Adipocyte (in vitro differentiated cells): ENCODE data around the gene DHRS7B.
"Not testable (repeated sequence)": the region's sequence is repeated elsewhere in the genome, so short reads cannot be mapped to it uniquely, and the experiment has no call there.

Experiments
- DNase-seq: peaks from one replicate; pipeline ENCODE4 v3.0.0-alpha.2; 2015; ENCODE audit warnings: low read depth
- H3K27me3 ChIP-seq: replicated peaks from 2 replicates; pipeline ENCODE4 v1.7.0; 2013; ENCODE audit warnings: mild to moderate bottlenecking, low read length, moderate library complexity; ENCODE audit not compliant: control insufficient read depth, insufficient read depth
- H3K36me3 ChIP-seq: 2 replicates; pipeline ENCODE4 v1.7.0; 2013; ENCODE audit warnings: low read length, mild to moderate bottlenecking, moderate library complexity; ENCODE audit not compliant: control insufficient read depth, insufficient read depth, severe bottlenecking
- H3K4me1 ChIP-seq: 2 replicates; pipeline ENCODE4 v1.7.0; 2013; ENCODE audit warnings: mild to moderate bottlenecking, low read length, moderate library complexity; ENCODE audit not compliant: control insufficient read depth, insufficient read depth
- H3K4me3 ChIP-seq: 2 replicates; pipeline ENCODE4 v1.7.0; 2013; ENCODE audit warnings: mild to moderate bottlenecking, low read length, moderate library complexity
- H3K9ac ChIP-seq: 2 replicates; pipeline ENCODE4 v1.7.0; 2013; ENCODE audit warnings: mild to moderate bottlenecking, low read length, moderate library complexity
- H3K9me3 ChIP-seq: 2 replicates; pipeline ENCODE4 v1.7.0; 2013; ENCODE audit warnings: mild to moderate bottlenecking, low read length, moderate library complexity; ENCODE audit not compliant: control insufficient read depth

Gene DHRS7B, protein sequence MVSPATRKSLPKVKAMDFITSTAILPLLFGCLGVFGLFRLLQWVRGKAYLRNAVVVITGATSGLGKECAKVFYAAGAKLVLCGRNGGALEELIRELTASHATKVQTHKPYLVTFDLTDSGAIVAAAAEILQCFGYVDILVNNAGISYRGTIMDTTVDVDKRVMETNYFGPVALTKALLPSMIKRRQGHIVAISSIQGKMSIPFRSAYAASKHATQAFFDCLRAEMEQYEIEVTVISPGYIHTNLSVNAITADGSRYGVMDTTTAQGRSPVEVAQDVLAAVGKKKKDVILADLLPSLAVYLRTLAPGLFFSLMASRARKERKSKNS

DNA sequence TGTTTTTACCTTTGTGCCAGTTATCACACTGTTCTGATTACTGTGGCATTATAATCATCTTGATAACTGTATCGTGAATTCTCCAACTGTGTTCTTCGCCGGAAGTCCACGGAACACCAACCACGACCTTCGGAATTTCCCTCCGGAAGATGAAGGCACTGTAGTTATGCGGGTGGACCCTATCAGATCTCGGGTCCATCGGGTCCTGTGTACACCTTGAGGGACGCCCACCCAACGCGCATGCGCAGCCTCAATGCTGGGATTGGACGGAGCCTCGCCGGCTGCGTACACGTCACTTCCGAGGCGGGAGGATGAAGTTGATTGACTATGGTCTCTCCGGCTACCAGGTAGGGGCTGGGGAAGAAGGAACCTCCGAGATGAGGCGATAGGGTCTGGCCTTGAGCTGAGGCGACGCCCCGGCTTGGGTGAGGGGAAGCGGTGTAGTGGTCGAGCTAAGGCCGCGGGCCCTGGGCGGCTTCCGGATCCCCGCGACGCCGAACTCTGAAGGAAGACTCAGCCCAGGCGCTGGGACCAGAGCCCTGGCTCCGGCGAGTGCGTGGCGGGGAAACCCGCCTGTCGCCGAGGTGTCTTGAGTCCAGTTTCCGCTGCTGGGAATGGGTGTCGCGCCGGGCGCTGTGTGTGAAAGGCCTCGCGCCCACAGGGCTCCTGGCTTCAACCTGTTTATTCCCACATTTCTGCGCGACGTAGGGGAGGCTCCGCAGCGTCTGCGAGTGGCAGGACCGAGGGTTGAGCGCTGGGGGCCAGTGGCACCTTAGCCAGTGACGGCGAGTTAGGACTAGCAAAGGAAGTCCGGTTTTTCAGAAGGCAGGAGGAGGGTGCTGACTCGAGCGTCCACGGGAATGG is at the start of gene DHRS7B:
Gene DHRS7B, plus strand, starts transcription at position 320 of the 864 bp plus-strand sequence. Its CDS starts 8 bp downstream, at position 328.
- peaks cover 6% of the 10 kb centered on the region for H3K27me3 ChIP-seq
- H3K4me3 ChIP-seq = peak within 1 kb of the TSS; percentile 92
- H3K36me3 ChIP-seq = no peaks in the 10 kb centered on the region
- peaks cover 26% of the 10 kb centered on the region for H3K4me1 ChIP-seq
- peak; percentile 98 for DNase-seq
- H3K9me3 ChIP-seq = no peaks in the 10 kb centered on the region
- peak within 1 kb of the TSS; percentile 96 for H3K9ac ChIP-seq

DNA sequence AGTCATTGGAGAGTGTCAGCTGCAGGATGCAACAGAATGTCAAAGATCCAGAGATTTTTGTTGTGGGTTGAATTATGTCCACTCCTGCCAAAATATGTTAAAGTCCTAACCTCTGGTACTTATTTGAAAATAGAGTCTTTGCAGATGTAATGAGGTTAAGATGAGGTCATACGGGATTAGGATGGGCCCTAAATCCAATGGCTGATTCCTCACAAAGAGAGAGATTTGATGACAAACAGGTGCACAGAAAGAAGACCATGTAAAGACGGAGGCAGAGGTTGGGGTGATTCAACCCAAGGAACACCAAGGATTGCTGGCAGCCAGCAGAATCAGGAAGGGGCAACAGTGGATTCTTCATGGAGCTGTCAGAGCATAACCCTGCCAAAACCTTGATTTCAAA is 49.5 kb upstream of the DHRS7B start:
- H3K4me1 ChIP-seq = peaks cover 12% of the 10 kb centered on the region
- H3K36me3 ChIP-seq = no peaks in the 10 kb centered on the region
- peaks cover 8% of the 10 kb centered on the region for H3K27me3 ChIP-seq
- no peak overlapping the region for H3K4me3 ChIP-seq
- H3K9ac ChIP-seq = no peak overlapping the region
- DNase-seq = no peak
- H3K9me3 ChIP-seq = no peaks in the 10 kb centered on the region

DNA sequence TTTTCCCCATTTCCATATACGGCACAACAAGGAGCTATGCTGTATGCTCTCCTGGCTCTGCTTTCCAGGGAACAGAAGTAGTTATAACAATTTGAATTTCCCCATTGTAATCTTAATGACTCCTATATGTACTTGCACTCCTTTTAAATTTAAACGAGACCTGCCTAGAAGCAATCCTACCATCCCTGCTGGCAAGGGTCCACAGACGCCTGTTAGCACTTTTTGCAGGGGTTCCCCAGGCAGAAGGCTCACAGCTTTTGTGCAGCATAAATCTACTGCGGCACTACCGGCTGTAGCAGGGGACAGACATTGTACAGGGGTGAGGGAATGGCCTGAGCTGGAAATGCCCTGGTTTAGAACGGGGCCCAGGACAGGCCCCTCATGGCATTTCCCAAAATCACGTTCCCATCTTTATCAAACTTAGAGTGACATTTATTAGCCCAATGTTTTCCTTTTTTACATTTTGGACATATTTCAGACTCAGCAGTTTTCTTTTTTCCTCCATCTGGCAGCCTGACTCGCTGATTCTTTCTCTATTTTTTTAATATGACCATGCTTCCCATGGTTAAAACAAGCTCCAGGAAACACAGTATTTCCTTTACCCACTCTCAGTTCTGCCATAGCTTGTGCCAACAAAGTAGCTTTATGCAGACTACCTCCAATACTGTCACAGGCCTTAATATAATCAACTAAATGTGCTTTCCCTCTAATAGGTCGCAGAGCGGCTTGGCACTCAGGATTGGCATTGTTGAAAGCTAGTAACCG is 48.6 kb upstream of the DHRS7B start:
- no peak for DNase-seq
- H3K4me3 ChIP-seq = no peak overlapping the region
- no peaks in the 10 kb centered on the region for H3K36me3 ChIP-seq
- H3K9ac ChIP-seq = no peak overlapping the region
- H3K4me1 ChIP-seq = peaks cover 12% of the 10 kb centered on the region
- H3K27me3 ChIP-seq = peaks cover 8% of the 10 kb centered on the region
- H3K9me3 ChIP-seq = no peaks in the 10 kb centered on the region

DNA sequence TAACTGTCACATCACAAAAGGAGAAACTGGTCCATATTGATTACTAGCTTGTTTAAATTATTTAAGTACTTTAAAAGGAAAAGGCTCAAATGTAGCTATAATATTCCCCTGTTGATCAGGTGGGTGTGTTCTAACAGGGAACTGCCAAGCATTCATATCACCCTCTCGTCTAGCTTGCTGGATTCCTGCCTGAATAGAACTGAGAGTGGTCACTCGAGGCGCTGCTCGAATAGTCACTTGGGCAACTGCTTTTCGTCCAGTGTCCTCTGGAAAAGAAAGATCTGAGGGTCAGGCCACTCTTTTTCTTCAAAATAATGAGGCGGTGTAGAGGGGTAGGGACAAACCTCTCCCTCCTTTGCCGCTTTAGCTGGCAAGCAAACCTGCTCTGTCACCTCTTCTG is 47.6 kb upstream of the DHRS7B start:
- no peak for DNase-seq
- peaks cover 8% of the 10 kb centered on the region for H3K27me3 ChIP-seq
- no peak overlapping the region for H3K4me3 ChIP-seq
- H3K4me1 ChIP-seq = peaks cover 12% of the 10 kb centered on the region
- H3K9ac ChIP-seq = no peak overlapping the region
- H3K9me3 ChIP-seq = no peaks in the 10 kb centered on the region
- H3K36me3 ChIP-seq = no peaks in the 10 kb centered on the region

DNA sequence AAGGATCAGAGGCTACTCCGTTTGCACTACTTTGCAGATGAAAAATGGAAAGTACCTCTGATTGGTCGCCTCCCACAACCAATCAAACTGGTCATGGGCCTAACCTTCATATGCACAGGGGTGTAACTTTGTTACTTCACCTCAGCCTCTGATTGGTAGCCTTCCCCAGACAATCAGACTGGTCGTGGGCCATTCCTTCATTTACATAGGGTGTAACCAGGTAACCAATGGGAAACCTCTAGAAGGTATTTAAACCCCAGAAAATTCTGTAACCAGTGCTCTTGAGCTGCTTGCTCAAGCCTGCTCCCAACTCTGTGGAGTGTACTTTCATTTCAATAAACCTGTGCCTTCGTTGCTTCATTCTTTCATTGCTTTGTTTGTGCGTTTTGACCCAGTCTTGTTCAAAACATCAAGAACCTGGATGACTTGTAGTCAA is 44.7 kb upstream of the DHRS7B start:
- no peak overlapping the region for H3K9ac ChIP-seq
- peaks cover 8% of the 10 kb centered on the region for H3K27me3 ChIP-seq
- no peaks in the 10 kb centered on the region for H3K36me3 ChIP-seq
- no peak for DNase-seq
- no peaks in the 10 kb centered on the region for H3K4me1 ChIP-seq
- H3K9me3 ChIP-seq = no peaks in the 10 kb centered on the region
- H3K4me3 ChIP-seq = no peak overlapping the region

DNA sequence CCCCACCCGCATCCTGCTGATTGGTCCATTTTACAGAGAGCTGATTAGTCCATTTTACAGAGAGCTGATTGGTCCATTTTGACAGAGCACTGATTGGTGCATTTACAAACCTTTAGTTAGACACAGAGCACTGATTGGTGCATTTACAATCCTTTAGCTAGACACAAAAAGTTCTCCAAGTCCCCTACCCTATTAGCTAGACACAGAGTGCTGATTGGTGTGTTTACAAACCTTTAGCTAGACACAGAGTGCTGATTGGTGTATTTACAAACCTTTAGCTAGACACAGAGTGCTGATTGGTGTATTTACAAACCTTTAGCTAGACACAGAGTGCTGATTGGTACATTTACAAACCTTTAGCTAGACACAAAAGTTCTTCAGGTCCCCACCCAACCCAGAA is 41.5 kb upstream of the DHRS7B start:
- not testable (repeated sequence) for H3K4me1 ChIP-seq, H3K9ac ChIP-seq, H3K4me3 ChIP-seq, DNase-seq, H3K36me3 ChIP-seq, H3K27me3 ChIP-seq, H3K9me3 ChIP-seq

DNA sequence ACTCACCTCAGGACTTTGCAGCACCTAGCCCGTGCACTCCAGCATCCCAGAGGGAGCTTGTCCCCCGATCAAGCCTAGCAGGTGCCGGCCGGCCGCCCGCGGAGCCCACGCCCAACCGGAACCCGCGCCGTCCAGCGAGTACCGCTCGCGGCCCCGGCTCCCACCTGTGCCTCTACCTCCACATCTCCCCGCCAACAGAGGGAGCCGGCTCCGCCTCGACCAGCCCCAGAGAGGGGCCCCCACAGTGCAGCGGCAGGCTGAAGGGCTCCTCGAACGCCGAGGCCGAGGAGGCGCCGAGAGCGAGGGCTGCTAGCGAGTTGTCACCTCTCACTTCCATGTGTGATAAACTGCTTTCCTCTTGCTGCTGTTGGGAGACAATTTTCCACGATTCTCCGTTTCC is 41.1 kb upstream of the DHRS7B start:
- H3K9me3 ChIP-seq = no peaks in the 10 kb centered on the region
- no peak overlapping the region for H3K9ac ChIP-seq
- no peaks in the 10 kb centered on the region for H3K4me1 ChIP-seq
- H3K36me3 ChIP-seq = no peaks in the 10 kb centered on the region
- DNase-seq = no peak
- no peak overlapping the region for H3K4me3 ChIP-seq
- peaks cover 5% of the 10 kb centered on the region for H3K27me3 ChIP-seq

DNA sequence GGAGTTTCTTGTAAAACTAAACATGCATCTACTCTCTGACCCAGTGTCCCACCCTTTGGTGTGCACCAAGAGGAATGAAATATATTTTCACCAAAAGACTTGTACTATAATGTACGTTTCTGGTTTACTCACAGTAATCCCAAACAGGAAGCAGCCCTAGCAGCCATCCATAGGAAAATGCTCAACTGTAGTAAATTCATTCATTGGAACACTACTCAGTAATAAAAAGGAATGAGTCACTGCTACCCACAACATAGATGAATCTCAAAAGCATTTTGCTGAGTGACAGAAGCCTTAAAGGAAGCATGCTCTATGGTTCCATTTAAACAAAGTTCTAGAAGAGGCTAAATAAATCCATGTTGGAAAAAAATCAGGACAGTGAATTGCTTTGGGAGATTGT is 37.6 kb upstream of the DHRS7B start:
- no peaks in the 10 kb centered on the region for H3K36me3 ChIP-seq
- H3K27me3 ChIP-seq = no peaks in the 10 kb centered on the region
- no peak overlapping the region for H3K4me3 ChIP-seq
- no peak overlapping the region for H3K9ac ChIP-seq
- H3K4me1 ChIP-seq = no peaks in the 10 kb centered on the region
- DNase-seq = no peak
- no peaks in the 10 kb centered on the region for H3K9me3 ChIP-seq

DNA sequence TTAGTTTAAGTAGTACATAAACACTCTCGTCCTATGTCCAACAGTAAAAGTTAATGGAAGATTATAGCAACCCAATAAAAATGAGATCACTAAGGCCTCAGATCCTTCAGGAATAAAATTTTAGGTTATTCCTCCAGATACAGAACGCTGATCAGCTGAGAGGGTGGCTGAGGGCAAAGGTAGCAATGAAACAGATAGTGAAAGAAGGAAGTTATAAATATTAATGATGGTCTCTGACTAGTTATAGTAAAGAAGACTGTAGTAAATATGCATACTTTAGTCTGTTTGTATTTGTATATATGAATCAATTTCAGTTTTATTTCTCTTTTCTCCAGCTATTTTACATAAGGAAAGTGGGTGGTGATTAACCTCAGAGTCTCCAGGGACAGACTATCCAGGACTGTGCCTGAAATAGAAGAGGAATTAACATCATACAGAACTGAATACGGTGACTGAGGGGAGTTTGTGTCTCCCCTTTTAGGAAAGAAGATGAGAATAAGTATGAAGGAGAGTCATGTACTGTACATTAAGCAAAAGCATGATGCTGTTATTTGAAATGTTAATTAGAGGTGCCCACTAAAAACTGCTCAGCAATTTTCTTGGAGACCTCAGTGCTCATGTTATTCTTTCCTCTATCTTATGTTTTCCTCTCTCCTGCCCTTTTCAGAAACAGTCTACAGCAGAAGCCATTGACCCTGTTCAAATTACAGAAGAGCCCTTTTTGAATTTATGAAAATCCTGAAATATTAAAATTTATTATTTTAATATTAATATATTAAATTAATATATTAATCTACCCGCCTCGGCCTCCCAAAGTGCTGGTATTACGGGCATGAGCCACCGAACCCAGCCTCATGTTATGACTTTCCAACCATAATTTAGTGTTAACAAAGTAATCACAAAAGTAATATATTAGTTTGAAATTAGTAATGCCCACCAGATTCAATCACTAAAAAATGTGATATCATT is 36.5 kb upstream of the DHRS7B start:
- Histone ChIP-seq H3K27me3 (no peaks in the 10 kb centered on the region), H3K4me3 (no peak overlapping the region), H3K9ac (no peak overlapping the region), H3K4me1 (no peaks in the 10 kb centered on the region), H3K9me3 (no peaks in the 10 kb centered on the region), H3K36me3 (no peaks in the 10 kb centered on the region)
- no peak for DNase-seq

DNA sequence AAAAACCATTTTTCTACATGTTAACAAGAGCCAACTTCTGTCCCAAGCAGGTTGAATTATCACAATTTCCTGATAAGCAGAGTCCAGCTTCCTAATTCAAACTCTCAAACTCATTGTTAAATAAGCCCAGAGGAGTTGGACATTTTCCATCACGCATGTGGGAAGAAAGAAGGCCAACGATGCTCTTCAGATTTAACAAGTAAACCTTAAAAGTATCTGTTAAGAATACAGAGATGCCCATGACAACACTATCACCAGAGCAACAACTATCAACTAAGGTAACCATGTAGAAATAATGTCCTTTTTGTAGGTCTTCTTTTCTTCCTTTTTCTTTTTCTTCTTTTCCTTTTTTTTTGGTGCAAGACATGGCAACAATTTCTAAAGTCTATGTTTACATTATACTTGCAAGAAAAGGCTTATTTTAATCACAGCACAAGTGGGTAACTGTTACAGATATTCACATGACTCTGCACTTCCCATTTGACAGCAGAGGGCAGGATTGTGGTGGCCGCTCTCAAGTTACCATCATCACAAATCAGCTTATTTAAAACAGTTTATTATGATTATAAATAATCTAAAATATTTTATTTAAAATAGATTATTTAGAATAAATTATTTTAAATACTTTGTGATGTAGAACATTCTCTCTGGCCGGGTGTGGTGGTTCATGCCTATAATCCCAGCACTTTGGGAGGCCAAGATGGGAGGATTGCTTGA is 35.7 kb upstream of the DHRS7B start:
- no peaks in the 10 kb centered on the region for H3K27me3 ChIP-seq

More for the DNA sequence above, 35.7 kb upstream of the DHRS7B start:
- Histone ChIP-seq H3K9ac (no peak overlapping the region), H3K9me3 (no peaks in the 10 kb centered on the region), H3K4me1 (no peaks in the 10 kb centered on the region), H3K36me3 (no peaks in the 10 kb centered on the region), H3K4me3 (no peak overlapping the region)
- DNase-seq = no peak
